ENCODE data around the gene RASSF4.

DNA sequence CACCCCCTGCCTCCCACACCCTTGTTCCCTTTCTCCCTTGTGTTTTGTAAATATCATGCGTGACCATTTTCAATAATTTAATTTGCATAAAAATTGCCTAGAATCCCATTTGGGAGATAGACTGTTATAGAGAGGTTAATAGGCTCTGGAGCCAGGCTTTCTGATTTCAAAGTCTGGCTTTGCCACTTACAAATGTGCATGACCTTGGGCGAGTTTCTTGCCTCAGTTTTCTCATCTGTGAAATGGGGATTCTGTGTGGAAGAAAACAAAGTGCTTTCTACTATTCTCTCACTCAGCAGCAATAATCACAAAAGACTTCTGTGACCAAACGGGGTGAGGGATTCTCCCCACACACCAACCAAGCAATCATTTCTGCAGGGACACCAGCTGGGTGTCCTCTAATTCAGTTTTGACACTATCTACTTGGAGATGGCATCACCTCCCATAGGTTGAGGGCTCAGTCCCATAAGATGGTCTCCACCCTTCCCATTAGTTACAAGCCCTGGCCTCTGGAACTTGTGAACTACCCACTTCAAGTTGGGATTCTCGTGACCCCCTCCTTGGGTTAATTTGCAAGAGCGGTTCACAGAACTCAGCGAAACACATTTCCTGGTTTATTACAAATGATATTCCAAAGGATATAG, 37.6 kb downstream of the RASSF4 start:
- TF ChIP-seq CTCF (IDR thresholded peaks at IDR 0.05) (no peak), POLR2A (IDR thresholded peaks at IDR 0.05) (no peak), POLR2AphosphoS5 (IDR thresholded peaks at IDR 0.05; ENCODE audit: insufficient read depth in 1 of 2, low read depth in 1 of 2) (no peak)
